Stomach (tissue), 4 donors: ENCODE results near the gene TIGD4.

Source experiments
- CTCF ChIP-seq, 7 experiments: fragments of 450-650 bp in 4 of 7; fragments of 200-600 bp in 3 of 7; sonication (generic) in 3 of 7; IDR thresholded peaks; one replicate each; pipeline ENCODE4 v1.5.1; 2016 to 2019; ENCODE audit warnings: antibody characterized with exemption in 7 of 7, control low read depth in 2 of 7, mild to moderate bottlenecking in 1 of 7
- POLR2A ChIP-seq, 4 donors: fragments of 450-650 bp; IDR thresholded peaks; one replicate each; pipeline ENCODE4 v1.6.1; 2016; ENCODE audit warnings: antibody characterized with exemption in 4 of 4, control low read depth in 2 of 4, mild to moderate bottlenecking in 1 of 4, moderate library complexity in 1 of 4
- POLR2AphosphoS5 ChIP-seq, 3 donors: sonication (generic); formaldehyde crosslinking; IDR thresholded peaks; one replicate each; pipeline ENCODE4 v1.6.1; 2016; ENCODE audit warnings: antibody characterized with exemption in 3 of 3

GRCh38 chr4:152731997-152732396 is 47.5 kb downstream of the TIGD4 start:
- TF ChIP-seq CTCF (IDR thresholded peaks at IDR 0.05) (no peak), POLR2AphosphoS5 (IDR thresholded peaks at IDR 0.05) (no peak), POLR2A (IDR thresholded peaks at IDR 0.05) (no peak)
